Ovary (tissue), 9 donors: ENCODE measurements around the gene RIMBP3C. TPM values are rescaled to one million over a fixed set of nuclear protein-coding genes. Genes with fewer than 3 reads are reported as not detected.

Experiments used
- DNase-seq, 5 donors: peaks; one replicate each; pipeline ENCODE4 v3.0.0-alpha.2; 2019 to 2020
- H3K27ac ChIP-seq, 2 donors: fragments of 200-600 bp; one replicate each; pipeline versions ENCODE4 v1.5.1 to v1.8.0; 2019 to 2022
- H3K27me3 ChIP-seq: fragments of 200-600 bp; one replicate; pipeline ENCODE4 v1.8.0; 2022
- H3K36me3 ChIP-seq: fragments of 200-600 bp; sonication (generic); one replicate; pipeline ENCODE4 v1.5.1; 2019
- H3K4me1 ChIP-seq: one replicate; pipeline ENCODE4 v1.8.1; 2013; ENCODE audit warnings: mild to moderate bottlenecking, moderate library complexity; ENCODE audit not compliant: insufficient read depth
- H3K4me3 ChIP-seq: fragments of 200-600 bp; sonication (generic); one replicate; pipeline ENCODE4 v1.5.1; 2017
- H3K9me3 ChIP-seq, 2 donors: fragments of 200-600 bp in 1 of 2; sonication (generic) in 1 of 2; one replicate each; pipeline versions ENCODE4 v1.5.1 to v1.8.1; 2013 to 2019; ENCODE audit warnings: mild to moderate bottlenecking in 1 of 2, moderate library complexity in 1 of 2
- EP300 ChIP-seq: sonication (generic); formaldehyde crosslinking; IDR thresholded peaks from one replicate; pipeline ENCODE4 v1.6.1; 2017; ENCODE audit warnings: antibody characterized with exemption
- POLR2A ChIP-seq: fragments of 450-650 bp; IDR thresholded peaks from one replicate; pipeline ENCODE4 v1.6.1; 2017; ENCODE audit warnings: antibody characterized with exemption, mild to moderate bottlenecking, moderate library complexity
- WGBS, 3 donors: extraction: QIAGEN DNeasy Blood & Tissue Kit in 1 of 3; methylation state at CpG; one replicate each; pipeline versions ENCODE4 v1.1.5 to v1.1.7; 2013 to 2017; 5-methylcytosine and 5-hydroxymethylcytosine counted together
- intact Hi-C, 4 donors: fragments of 100-400 bp; cut with DNase I; formaldehyde crosslinking; loops; one replicate each; pipeline versions ENCODE4 v1.11.0 to v1.15.1; 2022 to 2023
- polyA plus RNA-seq, 2 donors: library from polyadenylated mRNA; stranded (reverse); fragments of 200-250 nt in 1 of 2; fragments of 350-450 nt in 1 of 2; fragmentation: Illumina TruSeq in 1 of 2; extraction: RNeasy Lipid Tissue Mini Kit (QIAGEN cat#74804) in 1 of 2; gene quantifications; one replicate each; pipeline ENCODE4 v1.2.3, GENCODE V29; 2013 to 2014
- total RNA-seq, 7 donors: library from RNA; depleted of rRNA in 2 of 7; stranded (reverse); fragments of >200 nt in 2 of 7; fragmentation: NEBNext Ultra II Directional in 3 of 7; extraction: Animal tissue kit (Norgen Biotek cat#: 25700) in 3 of 7; gene quantifications; one replicate each; pipeline versions ENCODE4 v1.1.0 to v1.2.4, GENCODE V29; 2016 to 2023
- TF ChIP-seq, protein P1 (sequence below), 3 donors: fragments of 450-650 bp in 2 of 3; fragments of 200-600 bp in 1 of 3; IDR thresholded peaks; one replicate each; pipeline versions ENCODE4 v1.5.1 to v1.8.0; 2016 to 2022; ENCODE audit warnings: antibody characterized with exemption in 3 of 3, mild to moderate bottlenecking in 1 of 3
- donor health status: DM: no; HTN: no; CAD: no; lungs with moderate emphysema.
- donor health status: DM: no; HTN: no; CAD: no.
- donor health status: Bipolar disorder and iron deficiency.
- donor health status: DM: yes; HTN: yes; CAD: no.
- donor health status: DM: no; HTN: no; CAD: no.
- donor health status: DM: yes; HTN: yes; CAD: no.

Gene RIMBP3C
- total and polyA plus RNA-seq, 9 donors, result 0.04 to 0.25 (median 0.15) TPM; not detected in 4

DNA sequence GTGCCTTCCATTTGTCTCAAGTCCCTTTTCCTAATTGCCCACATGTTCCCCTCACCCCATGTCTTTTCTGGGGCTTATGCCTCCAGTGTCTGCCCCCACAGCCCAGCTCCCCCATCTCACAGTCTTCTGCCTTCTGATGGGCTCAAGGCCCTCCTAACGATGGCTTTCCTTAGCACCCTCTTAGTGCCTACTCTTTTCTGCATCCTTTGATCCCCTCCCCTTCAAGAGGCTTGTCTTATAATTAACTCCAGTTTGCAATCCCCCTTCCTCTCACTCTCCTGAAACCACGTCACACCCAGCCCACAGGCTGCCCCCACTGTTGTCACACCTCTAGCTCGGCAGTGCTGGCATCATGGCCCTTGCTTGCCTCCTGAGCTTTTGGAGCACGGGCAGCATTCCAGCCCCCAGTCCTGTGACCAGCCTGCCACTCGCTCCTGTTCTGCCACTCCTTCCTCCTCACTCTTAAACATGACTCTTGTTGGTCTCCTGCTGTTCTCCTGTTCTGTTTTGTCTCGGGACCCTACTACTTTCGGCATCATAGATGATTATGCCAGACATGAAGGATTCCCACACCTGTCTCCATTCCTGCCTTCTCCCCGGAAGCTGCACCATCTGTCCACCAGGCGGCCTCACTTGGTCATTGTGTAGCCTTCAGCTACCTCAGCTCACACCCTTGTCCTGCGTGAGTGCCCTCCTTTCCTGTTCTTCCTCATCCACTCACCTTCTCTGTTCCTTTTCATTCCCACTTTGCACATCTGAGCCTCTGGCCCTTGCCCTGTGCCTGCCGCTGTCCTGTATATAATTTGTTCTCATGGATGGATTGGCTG lies 42.4 kb upstream of the RIMBP3C start:
- TF ChIP-seq, protein P1, sequence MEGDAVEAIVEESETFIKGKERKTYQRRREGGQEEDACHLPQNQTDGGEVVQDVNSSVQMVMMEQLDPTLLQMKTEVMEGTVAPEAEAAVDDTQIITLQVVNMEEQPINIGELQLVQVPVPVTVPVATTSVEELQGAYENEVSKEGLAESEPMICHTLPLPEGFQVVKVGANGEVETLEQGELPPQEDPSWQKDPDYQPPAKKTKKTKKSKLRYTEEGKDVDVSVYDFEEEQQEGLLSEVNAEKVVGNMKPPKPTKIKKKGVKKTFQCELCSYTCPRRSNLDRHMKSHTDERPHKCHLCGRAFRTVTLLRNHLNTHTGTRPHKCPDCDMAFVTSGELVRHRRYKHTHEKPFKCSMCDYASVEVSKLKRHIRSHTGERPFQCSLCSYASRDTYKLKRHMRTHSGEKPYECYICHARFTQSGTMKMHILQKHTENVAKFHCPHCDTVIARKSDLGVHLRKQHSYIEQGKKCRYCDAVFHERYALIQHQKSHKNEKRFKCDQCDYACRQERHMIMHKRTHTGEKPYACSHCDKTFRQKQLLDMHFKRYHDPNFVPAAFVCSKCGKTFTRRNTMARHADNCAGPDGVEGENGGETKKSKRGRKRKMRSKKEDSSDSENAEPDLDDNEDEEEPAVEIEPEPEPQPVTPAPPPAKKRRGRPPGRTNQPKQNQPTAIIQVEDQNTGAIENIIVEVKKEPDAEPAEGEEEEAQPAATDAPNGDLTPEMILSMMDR (IDR thresholded peaks at IDR 0.05), result no peak
- TF ChIP-seq EP300 (no peak), POLR2A (no peak)
- H3K9me3 ChIP-seq, result no peaks in the 10 kb centered on the region
- 80 to 87% (median 84%) methylated on average over 11 of the region's 11 CpGs for WGBS, 3 donors
- DNase-seq, result no peak
- H3K4me3 ChIP-seq, result no peak overlapping the region
- peaks cover 19% of the 10 kb centered on the region for H3K4me1 ChIP-seq
- H3K27ac ChIP-seq, result no peak overlapping the region
- no peaks in the 10 kb centered on the region for H3K36me3 ChIP-seq
- no peaks in the 10 kb centered on the region for H3K27me3 ChIP-seq
- intact Hi-C loops, result no loop called here

DNA sequence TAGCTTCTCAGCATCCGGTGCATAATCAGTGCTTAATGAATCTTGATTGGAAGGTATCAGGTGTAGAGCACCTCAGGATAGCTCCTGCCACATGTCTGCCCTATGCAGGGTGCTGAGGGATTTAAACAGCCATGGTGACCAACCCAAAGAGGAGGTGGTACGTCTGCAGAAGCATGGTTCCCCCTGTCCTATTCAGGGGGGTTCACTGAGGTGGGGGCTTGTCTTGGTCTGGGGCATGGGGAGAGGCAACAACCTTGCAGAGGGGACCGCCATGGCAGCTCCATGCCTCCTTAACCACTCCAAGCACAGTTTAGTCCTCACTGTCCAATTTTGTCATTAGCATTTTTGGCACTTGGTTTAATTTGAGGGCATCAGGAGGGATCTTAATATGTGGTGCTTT lies 41.2 kb upstream of the RIMBP3C start:
- H3K27me3 ChIP-seq, result no peaks in the 10 kb centered on the region
- DNase-seq, result no peak
- no peak overlapping the region for H3K27ac ChIP-seq
- H3K9me3 ChIP-seq, result no peaks in the 10 kb centered on the region
- H3K4me3 ChIP-seq, result no peak overlapping the region
- TF ChIP-seq POLR2A (no peak), EP300 (no peak)
- TF ChIP-seq, protein P1 (IDR thresholded peaks at IDR 0.05), result no peak
- WGBS, 3 donors, result 87 to 95% (median 92%) methylated on average over 3 of the region's 3 CpGs
- peaks cover 21% of the 10 kb centered on the region for H3K4me1 ChIP-seq
- intact Hi-C loops, result no loop called here
- H3K36me3 ChIP-seq, result no peaks in the 10 kb centered on the region

DNA sequence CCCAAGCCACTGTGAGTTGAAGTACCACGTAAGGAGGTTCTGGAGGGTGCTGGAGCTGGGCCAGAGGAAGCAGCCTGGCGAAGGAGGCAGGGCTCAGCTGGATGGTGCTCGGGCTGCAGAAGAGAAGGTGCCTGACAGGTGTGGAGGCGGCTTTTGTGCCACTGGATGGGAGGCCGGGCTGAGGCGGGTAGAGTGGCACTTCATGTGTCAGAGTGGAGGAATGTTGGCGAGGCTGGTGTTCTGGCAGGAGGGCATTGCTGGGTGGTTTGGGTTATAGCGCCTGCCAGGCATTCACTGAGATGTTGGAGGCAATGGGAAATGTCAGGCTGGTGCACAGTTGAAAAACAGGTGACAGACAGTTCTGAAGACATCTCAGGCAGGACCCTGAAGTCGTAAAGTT lies 40.4 kb upstream of the RIMBP3C start:
- H3K4me3 ChIP-seq, result no peak overlapping the region
- 84 to 86% (median 85%) methylated on average over 9 of the region's 9 CpGs for WGBS, 3 donors
- peaks cover 21% of the 10 kb centered on the region for H3K4me1 ChIP-seq
- no peak overlapping the region for H3K27ac ChIP-seq
- no peak for TF ChIP-seq EP300
- TF ChIP-seq, protein P1 (IDR thresholded peaks at IDR 0.05), result no peak
- no peak for TF ChIP-seq POLR2A
- intact Hi-C loops, result no loop called here
- no peak for DNase-seq
- no peaks in the 10 kb centered on the region for H3K9me3 ChIP-seq
- H3K27me3 ChIP-seq, result no peaks in the 10 kb centered on the region
- H3K36me3 ChIP-seq, result no peaks in the 10 kb centered on the region

DNA sequence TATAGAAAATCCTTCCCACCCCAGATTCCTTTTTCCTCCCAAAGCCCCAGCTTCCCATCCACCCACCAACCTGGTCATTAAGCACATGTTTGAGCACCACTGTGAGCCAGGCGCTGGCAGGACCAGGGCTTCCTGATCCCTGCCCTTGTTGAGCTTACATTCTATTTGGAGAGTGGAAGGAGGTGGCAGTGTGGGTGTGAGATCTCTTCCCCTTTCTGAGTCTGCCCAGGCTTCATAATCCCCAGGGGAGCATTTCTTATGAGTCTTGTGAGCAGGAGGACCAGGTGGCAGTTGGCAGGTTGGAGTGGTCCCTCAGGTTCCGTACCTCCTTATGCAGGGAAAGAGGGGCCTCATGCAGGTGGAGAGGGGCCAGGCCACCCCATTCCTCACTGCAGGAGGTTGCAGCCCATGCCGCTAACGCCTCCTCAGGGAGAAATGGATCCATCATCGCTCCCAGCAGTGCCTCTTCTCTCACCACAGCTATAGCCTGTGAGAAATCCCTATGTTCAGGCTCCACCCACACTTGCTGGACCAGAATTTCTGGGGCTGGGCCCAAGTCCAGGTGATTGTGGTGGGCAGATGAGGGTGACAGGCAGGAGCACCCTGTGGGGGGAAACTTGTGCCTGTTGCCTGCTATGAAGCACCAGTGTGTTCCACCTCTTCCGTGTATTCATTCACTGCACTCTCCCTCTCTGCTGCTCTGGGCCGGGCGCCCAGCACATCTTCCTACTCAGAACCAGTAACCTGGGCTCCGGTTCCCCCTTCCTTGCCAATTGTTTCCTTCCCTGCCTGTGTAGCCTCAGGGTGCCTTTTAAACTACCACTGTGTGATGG lies 39.8 kb upstream of the RIMBP3C start:
- no peak for DNase-seq
- H3K36me3 ChIP-seq, result no peaks in the 10 kb centered on the region
- H3K4me3 ChIP-seq, result no peak overlapping the region
- H3K9me3 ChIP-seq, result no peaks in the 10 kb centered on the region
- no peaks in the 10 kb centered on the region for H3K27me3 ChIP-seq
- intact Hi-C loops, result no loop called here
- 73 to 84% (median 75%) methylated on average over 9 of the region's 9 CpGs for WGBS, 3 donors
- TF ChIP-seq, protein P1 (IDR thresholded peaks at IDR 0.05), result no peak
- TF ChIP-seq POLR2A (no peak), EP300 (no peak)
- peaks cover 21% of the 10 kb centered on the region for H3K4me1 ChIP-seq
- no peak overlapping the region for H3K27ac ChIP-seq
